Spleen (tissue), 7 donors: ENCODE measurements around the gene SLC35B1.

Experiments
- POLR2A ChIP-seq, 3 donors: fragments of 450-650 bp; IDR thresholded peaks; one replicate each; pipeline ENCODE4 v1.5.1; 2017; ENCODE audit warnings: antibody characterized with exemption in 3 of 3, mild to moderate bottlenecking in 1 of 3
- TF ChIP-seq, protein P1 (sequence below), 11 experiments: fragments of 200-600 bp in 7 of 11; fragments of 450-650 bp in 4 of 11; sonication (generic) in 4 of 11; IDR thresholded peaks in 8 of 11; conservative IDR thresholded peaks in 3 of 11; 1 replicate in 7 of 11; 2 replicates in 4 of 11; pipeline versions ENCODE4 v1.4.0 to v1.8.0; 2016 to 2021; ENCODE audit warnings: antibody characterized with exemption in 11 of 11, inconsistent platforms in 4 of 11, mild to moderate bottlenecking in 1 of 11
- donor health status: DM: no; HTN: no; CAD: no; lungs with moderate emphysema.
- donor health status: DM: no; HTN: no; CAD: no.
- donor health status: DM: no; HTN: no; CAD: no.

DNA sequence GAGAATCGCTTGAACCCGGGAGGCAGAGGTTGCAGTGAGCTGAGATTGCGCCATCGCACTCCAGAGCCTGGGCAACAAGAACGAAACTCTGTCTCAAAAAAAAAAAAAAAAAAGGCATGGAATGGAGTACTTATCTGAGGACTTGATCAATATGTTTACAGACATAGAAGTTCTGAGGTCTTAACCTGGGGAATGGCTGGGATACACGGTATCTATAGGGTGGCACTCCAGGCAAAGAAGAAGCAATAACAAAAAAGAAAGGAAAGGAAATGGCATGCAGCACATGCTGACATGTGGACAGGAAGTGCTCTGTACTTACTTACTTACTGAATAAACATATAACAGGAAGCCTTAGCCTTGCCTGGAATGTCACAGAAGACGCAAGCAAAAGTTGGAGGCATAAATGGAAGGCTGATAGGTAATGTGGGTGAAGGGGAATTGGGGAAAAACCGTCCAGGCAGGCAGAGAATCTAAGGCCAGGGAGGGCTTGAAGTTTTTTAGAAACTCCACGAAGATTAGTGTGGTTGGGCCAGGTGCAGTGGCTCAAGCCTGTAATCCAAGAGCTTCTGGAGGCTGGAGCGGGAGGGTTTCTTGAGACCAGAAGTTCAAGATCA, 19.8 kb downstream of the SLC35B1 start:
- TF ChIP-seq, protein P1, sequence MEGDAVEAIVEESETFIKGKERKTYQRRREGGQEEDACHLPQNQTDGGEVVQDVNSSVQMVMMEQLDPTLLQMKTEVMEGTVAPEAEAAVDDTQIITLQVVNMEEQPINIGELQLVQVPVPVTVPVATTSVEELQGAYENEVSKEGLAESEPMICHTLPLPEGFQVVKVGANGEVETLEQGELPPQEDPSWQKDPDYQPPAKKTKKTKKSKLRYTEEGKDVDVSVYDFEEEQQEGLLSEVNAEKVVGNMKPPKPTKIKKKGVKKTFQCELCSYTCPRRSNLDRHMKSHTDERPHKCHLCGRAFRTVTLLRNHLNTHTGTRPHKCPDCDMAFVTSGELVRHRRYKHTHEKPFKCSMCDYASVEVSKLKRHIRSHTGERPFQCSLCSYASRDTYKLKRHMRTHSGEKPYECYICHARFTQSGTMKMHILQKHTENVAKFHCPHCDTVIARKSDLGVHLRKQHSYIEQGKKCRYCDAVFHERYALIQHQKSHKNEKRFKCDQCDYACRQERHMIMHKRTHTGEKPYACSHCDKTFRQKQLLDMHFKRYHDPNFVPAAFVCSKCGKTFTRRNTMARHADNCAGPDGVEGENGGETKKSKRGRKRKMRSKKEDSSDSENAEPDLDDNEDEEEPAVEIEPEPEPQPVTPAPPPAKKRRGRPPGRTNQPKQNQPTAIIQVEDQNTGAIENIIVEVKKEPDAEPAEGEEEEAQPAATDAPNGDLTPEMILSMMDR (IDR thresholded peaks at IDR 0.05 in 8 of 11, conservative IDR thresholded peaks at IDR 0.05 in 3 of 11): no peak
- no peak for TF ChIP-seq POLR2A (IDR thresholded peaks at IDR 0.05)
